GM12878 (cell line): ENCODE measurements around the gene SPEM2. TPM values are rescaled to one million over a fixed set of nuclear protein-coding genes. Genes with fewer than 3 reads are reported as not detected.

Source experiments
- ATAC-seq: fragments of 200-7000 bp; cut with Tn5 transposase; 3 replicates; pipeline ENCODE4 v1.9.1; 2020; ENCODE audit warnings: mild to moderate bottlenecking, moderate library complexity
- BruUV-seq: library from RNA; stranded (reverse); fragments of 400-500 nt; replicated peaks from 2 replicates; lab custom pipeline; 2021; lab: Mats Ljungman, UMichigan
- CTCF ChIA-PET: fragments of 300-600 bp; sonication (Branson Sonifier 250); formaldehyde crosslinking; extraction: SDS; loops from one replicate; lab custom pipeline; 2021; ENCODE audit warnings: inconsistent platforms; lab: Yijun Ruan, JAX
- POLR2A ChIA-PET: fragments of 350-600 bp; formaldehyde crosslinking; extraction: SDS; loops from one replicate; lab custom pipeline; 2021; ENCODE audit warnings: inconsistent platforms; lab: Charles Lee
- RAD21 ChIA-PET: fragments of 300-600 bp; sonication (Branson Sonifier 250); formaldehyde crosslinking; loops from one replicate; lab custom pipeline; 2023; ENCODE audit warnings: antibody characterized with exemption; ENCODE audit not compliant: unreplicated experiment; lab: Charles Lee
- SMC1A ChIA-PET: fragments of 300-600 bp; sonication (Branson Sonifier 250); formaldehyde crosslinking; loops from one replicate; lab custom pipeline; 2023; ENCODE audit not compliant: unreplicated experiment, uncharacterized antibody; lab: Charles Lee
- DNase-seq: peaks from one replicate; pipeline ENCODE4 v3.0.0-alpha.2; 2011; ENCODE audit warnings: low read depth, low spot score
- FAIRE-seq: peaks from 3 replicates; lab custom pipeline; 2011; peaks lifted over from hg19 to GRCh38; lab: Jason Lieb, UNC
- H2AFZ ChIP-seq: 2 replicates; pipeline ENCODE4 v1.6.0; 2011; ENCODE audit warnings: low read depth, low read length, control low read depth; ENCODE audit not compliant: control insufficient read depth
- H3K27ac ChIP-seq: 2 replicates; pipeline ENCODE4 v1.5.1; 2011; ENCODE audit warnings: control low read depth; ENCODE audit not compliant: control insufficient read depth, insufficient read depth
- H3K27me3 ChIP-seq, 2 experiments: replicated peaks in 1 of 2; 2 replicates each; pipeline versions ENCODE4 v1.6.0 to v1.6.1; 2011; ENCODE audit warnings: low read length in 1 of 2; ENCODE audit not compliant: control insufficient read depth in 2 of 2, insufficient read depth in 2 of 2
- H3K36me3 ChIP-seq, 2 experiments: 2 replicates each; pipeline ENCODE4 v1.5.1; 2011; ENCODE audit warnings: low read length in 1 of 2; ENCODE audit not compliant: control insufficient read depth in 2 of 2, insufficient read depth in 2 of 2
- H3K4me1 ChIP-seq: 2 replicates; pipeline ENCODE4 v1.6.1; 2011; ENCODE audit warnings: mild to moderate bottlenecking, low read length, moderate library complexity, mixed read lengths; ENCODE audit not compliant: control insufficient read depth, insufficient read depth
- H3K4me2 ChIP-seq: 2 replicates; pipeline ENCODE4 v1.6.0; 2011; ENCODE audit warnings: control low read depth; ENCODE audit not compliant: control insufficient read depth, insufficient read depth
- H3K4me3 ChIP-seq: fragments of 200-600 bp; sonication (generic); 2 replicates; pipeline ENCODE4 v1.5.1; 2016
- H3K79me2 ChIP-seq: 2 replicates; pipeline ENCODE4 v1.6.0; 2011; ENCODE audit warnings: low read length; ENCODE audit not compliant: control insufficient read depth, insufficient read depth
- H3K9ac ChIP-seq: 2 replicates; pipeline ENCODE4 v1.8.0; 2011; ENCODE audit warnings: low read length, control low read depth, mixed read lengths; ENCODE audit not compliant: control insufficient read depth, insufficient read depth
- H3K9me3 ChIP-seq: replicated peaks from 3 replicates; pipeline ENCODE4 v1.5.1; 2011; ENCODE audit warnings: mild to moderate bottlenecking, low read length; ENCODE audit not compliant: control insufficient read depth, insufficient read depth
- H4K20me1 ChIP-seq: 2 replicates; pipeline ENCODE4 v1.6.0; 2011; ENCODE audit not compliant: control insufficient read depth, insufficient read depth
- KAT2A ChIP-seq: conservative IDR thresholded peaks from 2 replicates; pipeline ENCODE4 v1.6.1; 2011; ENCODE audit warnings: low read depth, low read length; ENCODE audit not compliant: control insufficient read depth
- KLF5 ChIP-seq: fragments of 450-650 bp; IDR thresholded peaks from 2 replicates; pipeline ENCODE4 v1.6.1; 2014; ENCODE audit warnings: mild to moderate bottlenecking; ENCODE audit not compliant: partially characterized antibody
- NFYA ChIP-seq: IDR thresholded peaks from 2 replicates; pipeline ENCODE4 v1.6.1; 2011; ENCODE audit warnings: low read depth, mild to moderate bottlenecking, low read length, improper control_type of control experiment, borderline replicate concordance
- NR2C1 ChIP-seq: fragments of 450-650 bp; IDR thresholded peaks from 2 replicates; pipeline ENCODE4 v1.6.1; 2017; ENCODE audit warnings: antibody characterized with exemption, mild to moderate bottlenecking, moderate library complexity
- NRF1 ChIP-seq: conservative IDR thresholded peaks from 2 replicates; pipeline ENCODE4 v1.6.1; 2011; ENCODE audit warnings: mild to moderate bottlenecking, low read depth, low read length, improper control_type of control experiment
- RAD21 ChIP-seq: IDR thresholded peaks from 2 replicates; pipeline ENCODE4 v1.6.1; 2011; ENCODE audit warnings: mild to moderate bottlenecking, low read depth, low read length, moderate library complexity; ENCODE audit not compliant: insufficient read depth
- RCOR1 ChIP-seq: conservative IDR thresholded peaks from 2 replicates; pipeline ENCODE4 v1.6.1; 2012; ENCODE audit warnings: low read depth, low read length, improper control_type of control experiment
- TBL1XR1 ChIP-seq: IDR thresholded peaks from 2 replicates; pipeline ENCODE4 v1.6.1; 2012; ENCODE audit warnings: low read depth, low read length, improper control_type of control experiment
- YY1 ChIP-seq: IDR thresholded peaks from 2 replicates; pipeline ENCODE4 v1.6.1; 2011; ENCODE audit warnings: low read depth, mild to moderate bottlenecking, low read length
- WGBS: methylation state at CpG from one replicate; pipeline ENCODE4 v1.1.6; 2016; ENCODE audit warnings: low lambda C conversion rate; ENCODE audit not compliant: insufficient replicate concordance, insufficient coverage; ENCODE audit errors: missing lambda C conversion rate; 5-methylcytosine and 5-hydroxymethylcytosine counted together
- in situ Hi-C: fragments of 300-500 bp; cut with MboI; formaldehyde crosslinking; loops from 9 replicates; pipeline ENCODE4 v1.14.3; 2018; ENCODE audit warnings: mixed read lengths
- intact Hi-C: fragments of 100-400 bp; cut with micrococcal nuclease; formaldehyde crosslinking; loops from one replicate; pipeline ENCODE4 v1.14.2; 2022; ENCODE audit not compliant: unreplicated experiment
- polyA plus RNA-seq, 11 experiments: library from polyadenylated mRNA; depleted of rRNA in 4 of 11; unstranded in 6 of 11; stranded (reverse) in 5 of 11; fragments of >200 nt; fragmentation: Nextera tagmentation in 4 of 11; fragmentation: Illumina TruSeq in 1 of 11; extraction: Ambion mirVana in 4 of 11; extraction: Trizol in 1 of 11; gene quantifications; 1 replicate in 1 of 11; 2 replicates in 10 of 11; pipeline versions ENCODE4 v1.2.1 to v1.2.3, GENCODE V29; 2011 to 2016; ENCODE audit warnings: inconsistent platforms in 2 of 11, missing spikeins in 2 of 11, low read depth in 1 of 11
- total RNA-seq, 4 experiments: library from RNA; depleted of rRNA in 3 of 4; stranded (reverse); fragments of >200 nt in 3 of 4; fragmentation: Illumina TruSeq in 1 of 4; extraction: Trizol in 1 of 4; gene quantifications; 2 replicates each; pipeline versions ENCODE4 v1.2.1 to v1.2.3, GENCODE V29; 2013 to 2021
- TF ChIP-seq, protein P1 (sequence below): fragments of 450-650 bp; IDR thresholded peaks from 2 replicates; pipeline ENCODE4 v1.6.1; 2017; ENCODE audit warnings: borderline replicate concordance
- TF ChIP-seq, protein P2 (sequence below): fragments of 450-650 bp; formaldehyde crosslinking; IDR thresholded peaks from 2 replicates; pipeline ENCODE4 v1.4.0; 2022; ENCODE audit warnings: mild to moderate bottlenecking, moderate library complexity
- TF ChIP-seq, protein P3 (sequence below): fragments of 450-650 bp; IDR thresholded peaks from 2 replicates; pipeline ENCODE4 v1.6.1; 2016; ENCODE audit warnings: mild to moderate bottlenecking, moderate library complexity, borderline replicate concordance
- TF ChIP-seq, protein P4 (sequence below): fragments of 450-650 bp; IDR thresholded peaks from 2 replicates; pipeline ENCODE4 v1.6.1; 2017; ENCODE audit warnings: mild to moderate bottlenecking, low read depth, inconsistent platforms; ENCODE audit not compliant: poor library complexity, severe bottlenecking

Gene SPEM2
- total and polyA plus RNA-seq, 10 of the 15 experiments (the other 5 are each of a cell fraction or from before 2014, with no cell fraction given): not detected

DNA sequence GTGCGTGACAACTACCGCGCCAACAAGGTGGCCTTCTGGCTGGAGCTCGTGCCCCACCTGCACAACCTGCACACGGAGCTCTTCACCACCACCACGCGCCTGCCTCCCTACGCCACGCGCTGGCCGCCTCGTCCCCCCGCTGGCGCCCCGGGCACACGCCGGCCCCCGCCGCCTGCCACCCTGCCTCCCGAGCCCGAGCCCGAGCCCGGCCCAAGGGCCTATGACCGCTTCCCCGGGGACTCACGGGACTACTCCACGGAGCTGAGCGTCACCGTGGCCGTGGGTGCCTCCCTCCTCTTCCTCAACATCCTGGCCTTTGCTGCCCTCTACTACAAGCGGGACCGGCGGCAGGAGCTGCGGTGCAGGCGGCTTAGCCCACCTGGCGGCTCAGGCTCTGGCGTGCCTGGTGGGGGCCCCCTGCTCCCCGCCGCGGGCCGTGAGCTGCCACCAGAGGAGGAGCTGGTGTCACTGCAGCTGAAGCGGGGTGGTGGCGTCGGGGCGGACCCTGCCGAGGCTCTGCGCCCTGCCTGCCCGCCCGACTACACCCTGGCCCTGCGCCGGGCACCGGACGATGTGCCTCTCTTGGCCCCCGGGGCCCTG is 8.3 kb upstream of the SPEM2 start:
- CTCF ChIA-PET: no interaction called here
- no peak overlapping the region for H3K4me2 ChIP-seq
- H3K27ac ChIP-seq: no peak overlapping the region
- FAIRE-seq (no peak), ATAC-seq (no peak), DNase-seq (no peak)
- POLR2A ChIA-PET: no interaction called here
- no peak overlapping the region for H2AFZ ChIP-seq
- H3K9ac ChIP-seq: no peak overlapping the region
- BruUV-seq: no TSS peak
- no peaks in the 10 kb centered on the region for H3K4me1 ChIP-seq
- H3K79me2 ChIP-seq: no peaks in the 10 kb centered on the region
- SMC1A ChIA-PET: no interaction called here
- RAD21 ChIA-PET: no interaction called here
- H3K36me3 ChIP-seq: no peaks in the 10 kb centered on the region
- no peaks in the 10 kb centered on the region; a peak in 2 of 4 replicates for H3K27me3 ChIP-seq
- intact Hi-C loops (no loop called here), in situ Hi-C loops (no loop called here)
- WGBS: 76% methylated on average over 34 of the region's 54 CpGs
- no peaks in the 10 kb centered on the region for H4K20me1 ChIP-seq
- H3K4me3 ChIP-seq: no peak overlapping the region
- H3K9me3 ChIP-seq: no peaks in the 10 kb centered on the region
- TF ChIP-seq, protein P1, sequence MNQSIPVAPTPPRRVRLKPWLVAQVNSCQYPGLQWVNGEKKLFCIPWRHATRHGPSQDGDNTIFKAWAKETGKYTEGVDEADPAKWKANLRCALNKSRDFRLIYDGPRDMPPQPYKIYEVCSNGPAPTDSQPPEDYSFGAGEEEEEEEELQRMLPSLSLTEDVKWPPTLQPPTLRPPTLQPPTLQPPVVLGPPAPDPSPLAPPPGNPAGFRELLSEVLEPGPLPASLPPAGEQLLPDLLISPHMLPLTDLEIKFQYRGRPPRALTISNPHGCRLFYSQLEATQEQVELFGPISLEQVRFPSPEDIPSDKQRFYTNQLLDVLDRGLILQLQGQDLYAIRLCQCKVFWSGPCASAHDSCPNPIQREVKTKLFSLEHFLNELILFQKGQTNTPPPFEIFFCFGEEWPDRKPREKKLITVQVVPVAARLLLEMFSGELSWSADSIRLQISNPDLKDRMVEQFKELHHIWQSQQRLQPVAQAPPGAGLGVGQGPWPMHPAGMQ: no peak
- TF ChIP-seq NR2C1 (no peak), KAT2A (no peak), TBL1XR1 (no peak), KLF5 (no peak), YY1 (no peak), NFYA (no peak), RCOR1 (no peak), RAD21 (no peak), NRF1 (no peak)
- TF ChIP-seq, protein P2, sequence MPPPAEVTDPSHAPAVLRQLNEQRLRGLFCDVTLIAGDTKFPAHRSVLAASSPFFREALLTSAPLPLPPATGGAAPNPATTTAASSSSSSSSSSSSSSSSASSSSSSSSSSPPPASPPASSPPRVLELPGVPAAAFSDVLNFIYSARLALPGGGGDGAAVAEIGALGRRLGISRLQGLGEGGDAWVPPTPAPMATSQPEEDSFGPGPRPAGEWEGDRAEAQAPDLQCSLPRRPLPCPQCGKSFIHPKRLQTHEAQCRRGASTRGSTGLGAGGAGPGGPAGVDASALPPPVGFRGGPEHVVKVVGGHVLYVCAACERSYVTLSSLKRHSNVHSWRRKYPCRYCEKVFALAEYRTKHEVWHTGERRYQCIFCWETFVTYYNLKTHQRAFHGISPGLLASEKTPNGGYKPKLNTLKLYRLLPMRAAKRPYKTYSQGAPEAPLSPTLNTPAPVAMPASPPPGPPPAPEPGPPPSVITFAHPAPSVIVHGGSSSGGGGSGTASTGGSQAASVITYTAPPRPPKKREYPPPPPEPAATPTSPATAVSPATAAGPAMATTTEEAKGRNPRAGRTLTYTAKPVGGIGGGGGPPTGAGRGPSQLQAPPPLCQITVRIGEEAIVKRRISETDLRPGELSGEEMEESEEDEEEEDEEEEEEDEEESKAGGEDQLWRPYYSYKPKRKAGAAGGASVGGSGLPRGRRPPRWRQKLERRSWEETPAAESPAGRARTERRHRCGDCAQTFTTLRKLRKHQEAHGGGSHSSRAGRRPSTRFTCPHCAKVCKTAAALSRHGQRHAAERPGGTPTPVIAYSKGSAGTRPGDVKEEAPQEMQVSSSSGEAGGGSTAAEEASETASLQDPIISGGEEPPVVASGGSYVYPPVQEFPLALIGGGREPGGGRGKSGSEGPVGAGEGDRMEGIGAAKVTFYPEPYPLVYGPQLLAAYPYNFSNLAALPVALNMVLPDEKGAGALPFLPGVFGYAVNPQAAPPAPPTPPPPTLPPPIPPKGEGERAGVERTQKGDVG (CRISPR knock-in tag): no peak
- TF ChIP-seq, protein P3, sequence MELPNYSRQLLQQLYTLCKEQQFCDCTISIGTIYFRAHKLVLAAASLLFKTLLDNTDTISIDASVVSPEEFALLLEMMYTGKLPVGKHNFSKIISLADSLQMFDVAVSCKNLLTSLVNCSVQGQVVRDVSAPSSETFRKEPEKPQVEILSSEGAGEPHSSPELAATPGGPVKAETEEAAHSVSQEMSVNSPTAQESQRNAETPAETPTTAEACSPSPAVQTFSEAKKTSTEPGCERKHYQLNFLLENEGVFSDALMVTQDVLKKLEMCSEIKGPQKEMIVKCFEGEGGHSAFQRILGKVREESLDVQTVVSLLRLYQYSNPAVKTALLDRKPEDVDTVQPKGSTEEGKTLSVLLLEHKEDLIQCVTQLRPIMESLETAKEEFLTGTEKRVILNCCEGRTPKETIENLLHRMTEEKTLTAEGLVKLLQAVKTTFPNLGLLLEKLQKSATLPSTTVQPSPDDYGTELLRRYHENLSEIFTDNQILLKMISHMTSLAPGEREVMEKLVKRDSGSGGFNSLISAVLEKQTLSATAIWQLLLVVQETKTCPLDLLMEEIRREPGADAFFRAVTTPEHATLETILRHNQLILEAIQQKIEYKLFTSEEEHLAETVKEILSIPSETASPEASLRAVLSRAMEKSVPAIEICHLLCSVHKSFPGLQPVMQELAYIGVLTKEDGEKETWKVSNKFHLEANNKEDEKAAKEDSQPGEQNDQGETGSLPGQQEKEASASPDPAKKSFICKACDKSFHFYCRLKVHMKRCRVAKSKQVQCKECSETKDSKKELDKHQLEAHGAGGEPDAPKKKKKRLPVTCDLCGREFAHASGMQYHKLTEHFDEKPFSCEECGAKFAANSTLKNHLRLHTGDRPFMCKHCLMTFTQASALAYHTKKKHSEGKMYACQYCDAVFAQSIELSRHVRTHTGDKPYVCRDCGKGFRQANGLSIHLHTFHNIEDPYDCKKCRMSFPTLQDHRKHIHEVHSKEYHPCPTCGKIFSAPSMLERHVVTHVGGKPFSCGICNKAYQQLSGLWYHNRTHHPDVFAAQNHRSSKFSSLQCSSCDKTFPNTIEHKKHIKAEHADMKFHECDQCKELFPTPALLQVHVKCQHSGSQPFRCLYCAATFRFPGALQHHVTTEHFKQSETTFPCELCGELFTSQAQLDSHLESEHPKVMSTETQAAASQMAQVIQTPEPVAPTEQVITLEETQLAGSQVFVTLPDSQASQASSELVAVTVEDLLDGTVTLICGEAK: no peak
- TF ChIP-seq, protein P4, sequence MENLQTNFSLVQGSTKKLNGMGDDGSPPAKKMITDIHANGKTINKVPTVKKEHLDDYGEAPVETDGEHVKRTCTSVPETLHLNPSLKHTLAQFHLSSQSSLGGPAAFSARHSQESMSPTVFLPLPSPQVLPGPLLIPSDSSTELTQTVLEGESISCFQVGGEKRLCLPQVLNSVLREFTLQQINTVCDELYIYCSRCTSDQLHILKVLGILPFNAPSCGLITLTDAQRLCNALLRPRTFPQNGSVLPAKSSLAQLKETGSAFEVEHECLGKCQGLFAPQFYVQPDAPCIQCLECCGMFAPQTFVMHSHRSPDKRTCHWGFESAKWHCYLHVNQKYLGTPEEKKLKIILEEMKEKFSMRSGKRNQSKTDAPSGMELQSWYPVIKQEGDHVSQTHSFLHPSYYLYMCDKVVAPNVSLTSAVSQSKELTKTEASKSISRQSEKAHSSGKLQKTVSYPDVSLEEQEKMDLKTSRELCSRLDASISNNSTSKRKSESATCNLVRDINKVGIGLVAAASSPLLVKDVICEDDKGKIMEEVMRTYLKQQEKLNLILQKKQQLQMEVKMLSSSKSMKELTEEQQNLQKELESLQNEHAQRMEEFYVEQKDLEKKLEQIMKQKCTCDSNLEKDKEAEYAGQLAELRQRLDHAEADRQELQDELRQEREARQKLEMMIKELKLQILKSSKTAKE: no peak
